Spinal cord (tissue), 10 donors: Measurements from ENCODE around the gene PGM2. TPM values are rescaled to one million over a fixed set of nuclear protein-coding genes. Genes with fewer than 3 reads are reported as not detected.

Experiments
- DNase-seq, 6 donors: peaks; one replicate each; pipeline versions ENCODE4 v3.0.0 to v3.0.0-alpha.2; 2013 to 2015; ENCODE audit warnings: low spot score in 6 of 6, low read depth in 4 of 6
- H3K27ac ChIP-seq: one replicate; pipeline ENCODE4 v1.5.1; 2013; ENCODE audit warnings: low read depth, low read length, control low read depth
- H3K27me3 ChIP-seq: one replicate; pipeline ENCODE4 v1.6.1; 2013; ENCODE audit warnings: low read length; ENCODE audit not compliant: control insufficient read depth, insufficient read depth
- H3K36me3 ChIP-seq: one replicate; pipeline ENCODE4 v1.6.1; 2013; ENCODE audit warnings: low read length; ENCODE audit not compliant: control insufficient read depth, insufficient read depth
- H3K4me1 ChIP-seq: one replicate; pipeline ENCODE4 v1.6.1; 2013; ENCODE audit warnings: low read length; ENCODE audit not compliant: control insufficient read depth, insufficient read depth
- H3K4me3 ChIP-seq: one replicate; pipeline ENCODE4 v1.5.1; 2013; ENCODE audit warnings: low read depth, low read length, control low read depth
- H3K9me3 ChIP-seq: one replicate; pipeline ENCODE4 v1.6.1; 2013; ENCODE audit warnings: low read length; ENCODE audit not compliant: control insufficient read depth, insufficient read depth
- WGBS: methylation state at CpG from one replicate; pipeline ENCODE4 v1.1.5; 2013; ENCODE audit warnings: missing lambda C conversion rate; ENCODE audit not compliant: insufficient coverage; 5-methylcytosine and 5-hydroxymethylcytosine counted together
- polyA plus RNA-seq, 2 donors: library from polyadenylated mRNA; unstranded; fragments of 120-200 nt; gene quantifications; one replicate each; pipeline ENCODE4 v1.2.1, GENCODE V29; 2013; ENCODE audit not compliant: insufficient read length in 2 of 2
- total RNA-seq, 2 donors: library from RNA; depleted of rRNA in 1 of 2; stranded (reverse); fragments of 120-200 nt in 1 of 2; fragments of >200 nt in 1 of 2; gene quantifications; one replicate each; pipeline versions ENCODE4 v1.2.3 to v1.2.4, GENCODE V29; 2013 to 2014
- donor health status: healthy.

Gene PGM2
- total and polyA plus RNA-seq, 4 donors = 18.7 to 28.5 (median 25.9) TPM

DNA sequence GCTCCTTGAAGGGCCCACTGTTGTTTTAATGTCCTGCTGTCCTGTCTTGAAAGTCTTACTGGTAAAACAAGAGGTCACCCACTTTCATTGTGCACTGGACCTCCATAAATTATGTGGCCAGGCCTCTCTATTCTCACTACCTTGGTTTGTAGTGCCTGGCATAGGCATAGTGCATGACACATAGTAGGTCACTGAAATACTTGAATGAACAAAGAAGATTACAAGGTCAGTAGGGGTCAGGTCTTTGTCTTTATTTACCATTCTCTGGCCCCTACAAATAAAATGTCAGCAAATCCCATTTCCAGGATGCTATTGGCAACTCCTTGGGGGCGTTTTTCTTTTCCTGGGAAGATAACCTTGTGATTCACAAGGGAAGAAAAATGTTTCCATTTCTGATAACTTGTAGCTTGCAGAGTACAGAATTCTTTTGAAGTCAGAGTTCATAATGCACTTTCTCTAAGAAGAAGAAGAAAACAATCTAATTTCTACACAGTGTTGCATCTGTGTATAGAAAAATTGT is 1.4 kb downstream of the PGM2 start:
- Histone ChIP-seq H3K4me1 (peaks cover 14% of the 10 kb centered on the region), H3K27ac (no peak overlapping the region), H3K27me3 (no peaks in the 10 kb centered on the region), H3K9me3 (no peaks in the 10 kb centered on the region), H3K36me3 (peaks cover 6% of the 10 kb centered on the region), H3K4me3 (no peak overlapping the region)
- DNase-seq = no peak
- WGBS = no CpG with 5 or more reads among the region's 1 CpG

DNA sequence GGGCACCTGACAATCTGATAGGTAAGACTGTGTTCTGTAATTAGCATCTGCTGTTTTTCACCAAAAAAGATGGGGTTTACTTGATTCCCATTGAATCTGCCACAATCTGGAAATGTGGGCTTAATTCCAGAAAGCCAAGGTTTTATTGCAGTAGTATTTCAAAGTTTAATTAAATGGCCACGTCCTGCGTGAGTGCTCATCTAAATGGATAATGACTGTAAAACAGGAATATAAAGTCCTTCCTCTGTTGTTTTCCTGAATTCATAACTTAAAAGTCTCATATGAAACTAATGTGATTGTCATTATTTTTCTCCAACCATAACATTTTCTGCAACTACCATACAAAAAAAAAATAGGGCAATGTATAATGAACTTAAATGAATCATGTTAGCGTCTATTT is 2.4 kb downstream of the PGM2 start:
- H3K27ac ChIP-seq = no peak overlapping the region
- no peak overlapping the region for H3K4me3 ChIP-seq
- no peaks in the 10 kb centered on the region for H3K9me3 ChIP-seq
- peaks cover 14% of the 10 kb centered on the region for H3K4me1 ChIP-seq
- peaks cover 6% of the 10 kb centered on the region for H3K36me3 ChIP-seq
- H3K27me3 ChIP-seq = no peaks in the 10 kb centered on the region
- DNase-seq = peak in 1 of 6 donors; percentile 48
- 30% methylated on average over 2 of the region's 3 CpGs for WGBS

DNA sequence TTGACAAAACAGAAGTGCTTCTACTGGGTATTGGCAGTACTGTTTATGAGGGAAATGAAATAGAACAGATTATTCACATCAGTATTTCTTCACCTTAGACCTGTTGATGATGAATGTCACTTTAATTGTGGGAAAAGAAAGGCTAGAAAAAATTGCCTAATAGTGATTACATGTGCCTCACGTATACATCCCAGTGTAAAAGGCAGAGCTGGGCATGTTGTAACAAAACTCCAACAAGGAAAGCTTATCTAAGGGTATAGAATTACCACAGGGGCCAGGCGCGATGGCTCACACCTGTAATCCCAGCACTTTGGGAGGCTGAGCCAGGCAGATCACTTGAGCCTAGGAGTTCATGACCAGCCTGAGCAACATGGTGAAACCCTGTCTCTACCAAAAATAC is 4.2 kb downstream of the PGM2 start:
- Histone ChIP-seq H3K4me3 (no peak overlapping the region), H3K27me3 (no peaks in the 10 kb centered on the region), H3K4me1 (peaks cover 14% of the 10 kb centered on the region), H3K9me3 (no peaks in the 10 kb centered on the region), H3K36me3 (peaks cover 6% of the 10 kb centered on the region), H3K27ac (no peak overlapping the region)
- 100% methylated on average over 3 of the region's 3 CpGs for WGBS
- no peak for DNase-seq

- H3K4me3 ChIP-seq = no peak overlapping the region
- H3K27me3 ChIP-seq = no peaks in the 10 kb centered on the region
- H3K27ac ChIP-seq = no peak overlapping the region
- 100% methylated on average over 1 of the region's 5 CpGs for WGBS
- H3K36me3 ChIP-seq = peaks cover 8% of the 10 kb centered on the region
- H3K4me1 ChIP-seq = no peaks in the 10 kb centered on the region
- no peak for DNase-seq
- H3K9me3 ChIP-seq = no peaks in the 10 kb centered on the region
Measured at GRCh38 chr4:37835031-37835430, 8.5 kb downstream of the PGM2 start.

DNA sequence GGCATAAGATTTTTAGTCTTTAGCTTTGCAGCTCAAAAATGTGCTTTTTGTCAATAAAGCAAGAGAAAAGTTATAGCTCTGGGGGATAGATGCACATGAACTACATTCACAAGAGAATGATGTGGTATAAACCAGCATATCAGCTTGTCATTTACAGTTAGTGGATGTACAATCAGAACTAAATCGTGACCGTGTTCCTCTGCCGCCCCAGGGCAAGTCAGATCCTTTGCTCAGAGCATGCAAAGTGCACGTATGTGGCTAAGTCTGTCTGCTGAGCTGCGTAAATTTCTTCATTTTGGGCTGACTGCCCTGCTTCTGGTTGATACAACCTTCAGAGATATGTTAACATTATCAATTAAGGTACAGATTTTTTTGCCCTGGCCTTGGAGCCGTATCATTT is 9.3 kb downstream of the PGM2 start:
- WGBS = 94% methylated on average over 4 of the region's 6 CpGs
- Histone ChIP-seq H3K27me3 (no peaks in the 10 kb centered on the region), H3K9me3 (no peaks in the 10 kb centered on the region), H3K27ac (no peak overlapping the region), H3K36me3 (peaks cover 11% of the 10 kb centered on the region), H3K4me3 (no peak overlapping the region), H3K4me1 (no peaks in the 10 kb centered on the region)
- DNase-seq = no peak

- DNase-seq = no peak
- Histone ChIP-seq H3K27ac (no peak overlapping the region), H3K27me3 (no peaks in the 10 kb centered on the region), H3K4me3 (no peak overlapping the region), H3K4me1 (no peaks in the 10 kb centered on the region), H3K9me3 (no peaks in the 10 kb centered on the region), H3K36me3 (peaks cover 9% of the 10 kb centered on the region)
- WGBS = 73% methylated on average over 4 of the region's 10 CpGs
Measured at GRCh38 chr4:37836274-37836673, 9.8 kb downstream of the PGM2 start.

DNA sequence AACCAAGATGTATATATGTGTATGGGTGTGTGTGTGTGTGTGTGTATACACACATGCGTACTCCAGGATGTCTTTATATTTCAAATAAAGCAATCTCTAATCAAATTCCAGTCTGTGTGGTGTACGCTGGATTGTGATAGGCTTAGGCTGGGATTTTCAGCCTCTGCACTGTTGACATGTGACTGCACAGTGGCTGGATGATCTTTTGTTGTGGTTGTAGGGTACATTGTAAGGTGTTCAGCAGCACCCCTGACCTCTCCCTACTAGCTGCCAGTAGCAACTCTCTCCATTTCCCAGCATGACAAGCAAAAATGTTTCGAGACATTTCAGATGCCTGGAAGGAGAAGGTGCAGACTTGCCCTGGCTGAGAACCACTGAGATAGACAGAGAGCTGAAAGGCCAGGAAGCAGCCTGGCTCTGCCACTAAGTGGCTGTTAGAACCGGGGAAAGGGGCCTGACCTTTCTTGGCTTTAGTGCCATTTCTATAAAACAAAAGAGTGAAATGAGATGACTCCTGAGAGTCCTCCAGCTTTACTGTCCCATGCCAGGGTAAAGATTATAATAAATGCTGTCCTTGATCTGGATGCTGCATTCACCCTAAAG is 10.5 kb downstream of the PGM2 start:
- peaks cover 11% of the 10 kb centered on the region for H3K36me3 ChIP-seq
- no peaks in the 10 kb centered on the region for H3K27me3 ChIP-seq
- WGBS = 100% methylated on average over 1 of the region's 4 CpGs
- no peak for DNase-seq
- no peak overlapping the region for H3K4me3 ChIP-seq
- no peak overlapping the region for H3K27ac ChIP-seq
- no peaks in the 10 kb centered on the region for H3K9me3 ChIP-seq
- no peaks in the 10 kb centered on the region for H3K4me1 ChIP-seq

GRCh38 chr4:37837446-37837845 is 11.0 kb downstream of the PGM2 start:
- 86% methylated on average over 1 of the region's 2 CpGs for WGBS
- Histone ChIP-seq H3K4me3 (no peak overlapping the region), H3K9me3 (no peaks in the 10 kb centered on the region), H3K36me3 (peaks cover 11% of the 10 kb centered on the region), H3K27me3 (no peaks in the 10 kb centered on the region), H3K27ac (no peak overlapping the region), H3K4me1 (no peaks in the 10 kb centered on the region)
- no peak for DNase-seq

DNA sequence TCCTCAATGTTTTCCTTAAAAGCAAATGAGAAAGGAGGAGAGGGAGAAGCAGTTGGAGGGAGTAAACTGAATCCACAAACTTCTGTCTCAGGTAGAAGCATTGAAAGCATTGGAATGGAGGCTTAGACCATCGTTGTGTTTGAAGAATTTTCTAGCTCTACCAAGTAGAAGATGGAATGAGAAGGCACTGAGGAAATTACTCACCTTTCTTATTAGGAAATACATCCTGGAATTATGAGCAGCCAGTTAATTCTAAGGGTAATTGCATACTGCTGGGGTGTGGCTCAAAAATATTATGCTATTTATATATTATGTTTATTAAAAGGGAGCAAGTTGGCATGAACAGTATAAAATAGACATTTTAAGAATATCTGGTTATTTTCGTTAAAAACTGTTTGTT is 12.9 kb downstream of the PGM2 start:
- no peaks in the 10 kb centered on the region for H3K9me3 ChIP-seq
- no peak overlapping the region for H3K4me3 ChIP-seq
- H3K36me3 ChIP-seq = peaks cover 14% of the 10 kb centered on the region
- no peak overlapping the region for H3K27ac ChIP-seq
- no peaks in the 10 kb centered on the region for H3K4me1 ChIP-seq
- H3K27me3 ChIP-seq = no peaks in the 10 kb centered on the region
- WGBS = no CpG with 5 or more reads among the region's 2 CpGs
- no peak for DNase-seq

- Histone ChIP-seq H3K4me3 (no peak overlapping the region), H3K4me1 (no peaks in the 10 kb centered on the region), H3K36me3 (peaks cover 16% of the 10 kb centered on the region), H3K27me3 (no peaks in the 10 kb centered on the region), H3K9me3 (no peaks in the 10 kb centered on the region), H3K27ac (no peak overlapping the region)
- no peak for DNase-seq
- 100% methylated on average over 2 of the region's 5 CpGs for WGBS
Measured at GRCh38 chr4:37844204-37844603, 17.7 kb downstream of the PGM2 start.
